ENCODE measurements around the gene GNB2. TPM values are rescaled to one million over a fixed set of nuclear protein-coding genes. Genes with fewer than 3 reads are reported as not detected.

The GNB2 gene
- total RNA-seq (2014; rRNA removed; shearing (Covaris generic)), result 88.0 and 96.4 TPM in 2 replicates
- 136 and 197 TPM in 2 replicates for polyA plus RNA-seq (2014; cell fraction: nucleus; rRNA removed)

DNA sequence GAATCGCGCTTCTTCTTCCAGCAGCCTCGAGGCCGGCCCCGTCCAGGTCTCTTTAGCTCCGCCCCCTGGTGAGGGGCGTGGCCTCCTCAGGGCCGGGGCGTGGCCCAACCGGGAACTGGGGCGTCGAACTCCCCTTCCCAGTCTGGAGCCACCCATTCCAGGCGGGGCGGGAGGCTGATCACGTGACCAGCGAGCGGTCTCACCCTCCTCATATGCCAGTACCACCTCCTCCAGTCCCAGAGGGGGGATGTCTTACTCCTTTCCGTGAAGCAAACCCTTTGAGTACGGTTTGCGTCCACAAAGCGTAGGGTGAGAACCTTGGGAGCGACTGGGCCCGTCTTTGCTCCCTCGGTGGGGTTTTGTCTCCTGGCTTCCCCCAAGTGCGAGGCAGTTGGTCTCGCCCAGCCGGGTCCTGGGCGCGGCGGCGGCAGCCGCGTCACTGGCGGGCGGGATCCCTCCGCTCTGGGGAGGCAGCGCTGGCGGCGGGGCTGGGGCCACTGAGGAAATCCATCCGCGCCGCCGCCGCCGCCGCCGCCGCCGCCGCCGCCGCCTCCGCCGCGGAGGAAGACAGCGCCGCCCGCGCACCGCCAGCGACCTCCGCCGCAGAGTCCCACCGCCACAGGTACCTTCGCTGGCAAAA, at the start of gene GNB2:
Gene GNB2 (plus strand): TSS at position 439 of the 640 bp plus-strand sequence. CDS start 2,526 bp downstream, outside the sequence.
- peak; percentile 99 for DNase-seq (ENCODE audit: extremely low read depth, low read depth)

DNA sequence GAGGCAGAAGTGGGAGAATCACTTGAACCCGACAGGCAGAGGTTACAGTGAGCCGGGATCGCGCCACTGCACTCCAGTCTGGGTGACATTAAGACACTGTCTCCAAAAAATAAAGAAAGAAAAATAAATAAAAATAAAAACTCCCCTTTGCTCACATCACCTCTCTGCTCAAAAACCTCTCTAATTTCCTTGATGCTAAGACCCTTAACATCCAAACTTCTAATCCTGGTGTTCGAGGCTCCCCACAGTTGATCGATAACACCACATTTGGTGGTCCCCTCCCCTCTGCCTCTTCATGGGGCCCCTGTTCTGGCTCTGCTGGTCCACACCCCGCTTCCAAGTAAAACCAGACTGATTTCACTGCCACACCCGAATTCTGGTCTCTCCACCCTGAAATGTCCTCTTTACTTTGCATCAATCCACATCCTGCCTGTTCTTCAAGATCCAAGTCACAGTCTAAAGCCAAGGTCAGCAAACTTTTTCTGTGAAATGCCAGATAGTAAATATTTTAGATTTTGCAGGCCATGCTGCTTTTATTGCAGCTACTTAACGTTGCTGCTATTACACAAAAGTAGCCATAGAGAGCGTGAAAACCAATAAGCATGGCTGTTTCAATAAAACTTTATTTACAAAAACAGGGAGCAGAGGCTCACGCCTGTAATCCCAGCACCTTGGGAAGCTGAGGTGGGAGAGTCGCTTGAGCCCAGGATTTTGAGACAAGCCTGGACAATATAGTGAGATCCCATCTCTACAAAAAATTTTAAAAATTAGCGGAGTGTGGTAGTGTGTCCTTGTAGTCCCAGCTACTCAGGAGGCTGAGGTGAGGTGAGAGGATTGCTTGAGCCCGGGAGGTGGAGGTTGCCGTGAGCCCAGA, 49.4 kb upstream of the GNB2 start:
- DNase-seq (ENCODE audit: extremely low read depth, low read depth), result no peak

DNA sequence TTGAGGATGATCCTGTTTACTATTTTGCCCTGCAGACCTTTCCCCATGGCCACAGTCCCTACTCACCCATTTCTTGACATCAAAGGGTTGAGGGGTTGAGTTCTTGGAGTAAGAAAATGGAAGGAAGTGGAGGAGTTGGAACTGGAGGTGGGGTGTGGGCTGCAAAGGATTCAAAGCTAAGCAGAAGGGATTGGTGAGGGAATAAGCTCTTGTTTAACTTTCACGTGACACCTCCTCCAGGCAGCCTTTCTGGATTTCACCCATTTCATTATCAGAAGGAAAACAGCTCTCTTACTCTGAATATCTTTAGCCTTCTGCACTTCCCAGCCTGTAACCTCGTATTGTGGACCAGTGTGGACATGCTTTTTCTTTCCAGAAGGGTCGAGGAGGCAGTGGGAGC, 47.5 kb upstream of the GNB2 start:
- DNase-seq (ENCODE audit: extremely low read depth, low read depth), result no peak

DNA sequence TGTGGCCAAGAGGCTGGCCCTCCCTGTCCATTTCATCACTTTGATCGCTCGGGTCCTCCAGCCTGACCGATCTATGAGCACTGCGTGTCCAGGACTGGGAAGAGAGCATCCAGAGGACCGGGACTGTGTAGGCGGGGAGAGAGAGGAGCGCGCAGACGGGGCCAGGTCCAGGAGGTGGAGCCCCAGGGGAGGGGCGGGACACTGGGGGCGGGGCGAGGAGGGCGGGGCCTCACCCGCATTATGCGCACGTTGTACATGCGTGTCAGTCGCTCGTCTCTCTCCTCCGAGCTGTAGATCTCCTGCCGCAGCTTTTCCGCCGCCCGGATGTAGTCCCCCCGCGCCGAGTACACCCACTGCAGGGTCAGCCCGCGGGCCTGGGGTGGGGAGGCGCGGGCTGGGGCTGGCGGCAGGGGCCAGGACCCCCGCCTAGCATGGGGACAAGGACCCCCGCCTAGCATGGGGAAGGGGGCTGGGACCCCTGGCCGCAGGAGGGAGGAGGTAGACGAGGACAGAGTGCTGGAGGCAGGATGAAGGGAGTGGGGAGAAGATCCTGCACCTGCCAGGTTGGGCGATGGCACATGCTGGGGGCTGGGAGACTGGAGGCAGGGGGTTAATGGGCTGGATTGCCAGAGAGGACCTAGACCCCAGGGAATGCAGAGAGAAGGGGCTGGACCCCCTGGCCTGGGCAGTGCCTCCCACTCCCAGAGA, 46.9 kb upstream of the GNB2 start:
- peak; percentile 80 for DNase-seq (ENCODE audit: extremely low read depth, low read depth)

DNA sequence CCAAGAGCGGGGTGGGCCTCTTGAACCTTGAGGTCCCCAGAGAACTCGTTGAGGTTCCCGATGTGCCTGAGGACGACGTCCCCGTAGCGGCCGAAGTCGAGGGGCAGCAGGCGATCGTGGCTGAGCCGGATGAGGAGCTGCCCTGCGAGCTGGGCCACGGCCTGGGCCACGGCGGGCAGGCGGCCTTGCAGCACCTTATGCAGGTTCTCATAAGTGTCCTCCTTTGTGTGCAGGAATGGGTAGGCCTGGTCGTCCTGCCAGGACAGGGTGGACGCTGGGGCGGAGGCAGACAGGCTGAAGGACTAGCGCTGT, 46.3 kb upstream of the GNB2 start:
- DNase-seq (ENCODE audit: extremely low read depth, low read depth), result no peak

DNA sequence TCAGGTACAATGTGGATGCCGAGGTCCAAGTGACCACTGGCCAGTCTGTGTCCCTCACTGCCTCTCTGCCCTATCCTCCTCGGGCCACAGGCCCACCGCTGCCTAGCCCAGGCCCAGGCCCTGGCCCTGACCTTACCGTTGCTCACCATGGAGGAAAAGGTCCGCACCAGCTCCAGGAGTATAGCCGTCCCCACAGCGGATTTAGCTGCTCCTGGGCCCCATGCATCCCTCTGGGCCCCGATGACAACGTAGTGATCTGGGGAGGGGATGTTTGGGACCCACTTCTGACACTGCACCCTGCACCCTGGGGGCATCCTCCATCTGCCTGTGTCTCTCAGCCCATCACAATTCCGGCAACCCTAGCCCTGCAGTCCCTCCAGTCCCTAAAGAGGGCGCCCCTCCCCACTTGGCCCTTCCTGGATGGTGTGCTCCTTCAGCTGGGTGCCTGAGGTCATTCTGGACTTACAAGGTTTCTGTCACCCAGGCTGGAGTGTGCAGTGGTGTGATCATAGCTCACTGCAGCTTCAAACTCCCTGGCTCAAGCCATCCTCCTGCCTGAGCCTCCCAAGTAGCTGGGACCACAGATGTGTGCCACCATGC, 44.3 kb upstream of the GNB2 start:
- peak; percentile 21 for DNase-seq (ENCODE audit: extremely low read depth, low read depth)

DNA sequence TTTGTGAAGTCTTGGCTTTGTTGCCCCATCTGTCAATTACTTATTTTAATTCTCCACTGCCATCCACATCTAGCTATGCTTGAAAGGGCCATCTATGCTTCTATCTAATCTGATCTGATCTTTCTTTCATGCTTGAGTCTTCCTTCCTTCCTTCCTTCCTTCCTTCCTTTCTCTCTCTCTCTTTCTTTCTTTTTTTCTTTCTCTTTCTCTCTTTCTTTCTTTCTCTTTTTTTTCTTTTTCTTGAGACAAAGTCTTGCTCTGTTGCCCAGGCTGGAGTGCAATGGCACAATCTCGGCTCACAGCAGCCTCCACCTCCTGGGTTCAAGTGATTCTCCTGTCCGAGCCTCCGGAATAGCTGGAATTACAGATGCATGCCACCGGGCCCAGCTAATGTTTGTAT, 43.5 kb upstream of the GNB2 start:
- no peak for DNase-seq (ENCODE audit: extremely low read depth, low read depth)

DNA sequence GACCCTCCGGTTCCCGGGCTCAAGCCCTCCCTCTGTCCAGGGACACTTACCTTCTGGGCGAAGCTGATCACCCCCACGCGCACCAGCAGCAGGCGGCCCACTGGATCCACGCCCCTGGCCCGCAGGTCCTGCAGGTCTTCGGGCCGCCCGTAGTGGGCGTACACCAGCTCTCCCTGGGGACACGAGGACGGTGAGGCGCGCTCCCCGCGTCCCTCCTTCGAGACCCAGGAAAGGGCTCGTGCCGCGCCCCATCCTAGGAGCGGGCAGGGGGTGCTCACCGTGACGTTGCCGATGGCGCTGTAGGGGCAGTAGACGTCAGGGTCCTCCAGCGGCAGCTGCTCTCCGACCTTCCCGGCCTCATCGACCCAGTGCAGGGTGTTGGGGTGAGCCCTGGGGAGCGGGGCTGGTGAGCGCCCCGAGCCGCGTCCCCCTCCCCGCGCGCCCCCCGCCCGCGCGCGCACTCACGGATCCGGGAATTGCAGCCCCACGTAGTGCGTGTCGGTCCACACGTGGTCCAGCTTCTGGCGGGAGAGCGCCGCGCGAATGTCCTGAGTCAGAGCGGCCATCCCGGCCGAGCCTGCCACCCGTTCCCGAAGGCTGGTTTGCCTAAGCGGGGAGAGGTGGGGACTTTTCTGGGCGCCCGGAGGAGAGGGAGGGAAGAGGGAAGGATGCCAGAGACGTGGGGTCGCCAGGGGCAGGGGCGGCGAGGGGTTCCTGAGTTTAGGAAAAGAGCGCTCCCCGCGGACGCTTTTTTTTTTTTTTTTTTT, 40.4 kb upstream of the GNB2 start:
- peak; percentile 65 for DNase-seq (ENCODE audit: extremely low read depth, low read depth)

DNA sequence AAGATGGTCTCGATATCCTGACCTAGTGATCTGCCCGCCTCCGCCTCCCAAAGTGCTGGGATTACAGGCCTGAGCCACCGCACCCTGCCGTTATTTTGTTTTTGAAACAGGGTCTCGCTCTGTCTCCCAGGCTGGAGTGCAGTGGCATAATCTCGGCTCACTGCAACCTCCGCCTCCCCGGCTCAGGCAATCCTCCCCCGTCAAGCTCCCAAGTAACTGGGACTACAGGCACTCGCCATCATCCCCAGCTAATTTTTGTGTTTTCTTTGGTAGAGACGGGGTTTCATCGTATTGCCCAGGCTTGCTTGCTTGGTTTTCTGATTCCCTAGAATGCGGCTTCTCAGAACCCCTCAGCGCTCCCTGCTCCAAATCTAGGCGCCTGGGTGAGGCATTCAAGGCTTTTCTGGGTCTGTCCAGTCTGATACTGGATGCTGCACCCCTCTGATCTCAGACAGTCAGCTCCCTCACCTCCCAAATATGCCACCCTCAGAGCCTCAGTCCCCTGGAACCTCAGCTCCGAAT, 33.5 kb upstream of the GNB2 start:
- DNase-seq (ENCODE audit: extremely low read depth, low read depth), result no peak

DNA sequence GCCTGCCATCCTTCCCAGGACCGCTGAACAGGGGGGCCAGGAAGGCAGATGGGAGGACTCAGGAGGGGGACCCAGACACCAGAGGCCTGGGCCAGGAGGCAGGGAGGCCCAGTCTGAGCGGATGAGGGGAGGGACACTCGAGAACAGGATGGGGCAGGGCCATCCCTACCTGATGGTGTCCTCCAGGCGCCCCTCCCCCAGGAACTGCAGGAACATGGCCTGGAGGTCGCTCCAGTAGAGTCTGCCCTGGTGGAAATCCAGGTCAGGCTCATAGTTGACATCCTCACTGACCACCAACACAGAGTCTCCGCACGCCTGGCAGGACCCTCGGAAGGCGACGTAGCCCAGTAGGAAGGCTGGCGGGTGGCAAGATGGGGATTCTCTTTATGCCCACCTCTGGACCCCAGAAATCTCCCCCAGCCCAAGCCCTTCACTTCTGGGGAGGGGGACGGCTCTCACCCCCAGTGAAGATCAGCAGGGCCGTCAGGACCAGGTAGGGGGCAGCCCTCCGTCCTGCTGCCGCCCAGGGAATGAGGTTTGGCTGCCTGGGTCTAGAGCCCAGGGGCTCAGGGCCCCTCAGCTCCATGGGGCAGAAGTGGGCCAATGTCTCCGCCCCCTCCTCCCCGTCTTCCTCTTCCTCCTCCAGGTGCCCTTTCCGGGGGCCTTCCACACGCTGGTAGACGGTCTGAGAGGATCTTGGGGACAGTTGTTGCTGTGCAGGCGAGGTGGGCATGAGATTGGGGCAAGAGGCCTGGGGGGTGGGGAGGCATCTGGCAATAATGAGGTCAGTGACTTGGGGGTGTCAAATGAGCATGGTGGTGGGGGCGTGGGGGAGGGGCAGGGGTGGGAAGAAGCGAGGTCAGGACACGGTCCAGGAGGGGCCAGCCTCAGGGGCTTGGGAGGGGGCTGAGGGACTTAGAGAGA, 32.8 kb upstream of the GNB2 start:
- no peak for DNase-seq (ENCODE audit: extremely low read depth, low read depth)

DNA sequence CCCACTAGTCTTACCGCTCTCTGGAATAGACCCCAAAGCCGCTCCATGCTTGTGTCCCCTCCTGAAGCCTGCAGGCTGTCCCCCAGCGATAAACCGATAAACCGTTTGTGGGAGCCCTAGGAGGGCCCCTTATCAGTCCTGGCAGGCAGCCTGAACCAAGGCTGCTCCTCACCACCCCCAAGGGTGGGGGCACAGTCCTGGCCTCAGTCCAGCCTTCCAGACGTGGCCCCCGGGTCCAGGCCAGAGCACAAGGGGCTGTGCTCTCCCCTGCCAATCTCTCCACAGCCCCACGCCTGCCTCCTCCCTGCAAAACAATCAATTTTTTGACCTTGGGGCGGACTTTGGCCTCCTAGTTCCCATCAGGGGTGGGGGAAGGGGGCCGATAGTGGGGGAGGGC, 32.1 kb upstream of the GNB2 start, which contains the start of gene TFR2:
Gene TFR2 (minus strand): TSS at position 90 of the 397 bp plus-strand sequence. CDS start 43 bp downstream, at position 47.
- DNase-seq (ENCODE audit: extremely low read depth, low read depth), result no peak

DNA sequence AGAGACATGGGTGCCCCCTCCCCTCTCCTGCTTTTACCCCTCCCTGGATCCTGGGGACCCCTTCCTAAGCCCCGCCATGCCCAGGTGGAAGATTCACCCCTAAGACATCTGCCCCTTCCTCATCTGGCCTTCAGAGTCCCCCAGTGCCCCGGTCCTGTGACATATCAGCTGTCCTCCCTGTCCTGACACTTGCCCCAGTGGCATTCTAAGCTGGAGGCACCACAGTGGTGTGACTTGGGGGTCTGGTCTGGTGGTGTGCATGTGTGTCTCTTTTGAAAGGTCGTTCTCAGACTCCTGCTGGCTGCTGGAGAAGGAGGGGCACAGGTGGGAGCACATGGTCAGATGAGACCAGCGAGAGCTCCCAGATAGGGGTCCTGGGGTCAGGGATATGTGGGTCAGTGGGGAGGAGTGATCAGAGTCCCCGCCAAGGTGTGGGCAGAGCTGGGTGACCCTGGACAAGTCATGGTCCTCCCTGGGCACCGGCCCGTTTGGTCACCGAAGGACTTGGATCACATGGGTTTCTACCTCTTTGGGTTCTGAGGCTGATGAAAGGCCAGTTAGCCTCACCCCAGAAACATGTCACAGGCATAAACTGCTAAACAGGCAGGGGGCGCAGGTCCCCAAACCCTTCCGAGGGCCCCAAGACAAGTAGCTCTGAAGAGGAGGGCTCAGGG, 31.5 kb upstream of the GNB2 start:
- DNase-seq (ENCODE audit: extremely low read depth, low read depth), result no peak

DNA sequence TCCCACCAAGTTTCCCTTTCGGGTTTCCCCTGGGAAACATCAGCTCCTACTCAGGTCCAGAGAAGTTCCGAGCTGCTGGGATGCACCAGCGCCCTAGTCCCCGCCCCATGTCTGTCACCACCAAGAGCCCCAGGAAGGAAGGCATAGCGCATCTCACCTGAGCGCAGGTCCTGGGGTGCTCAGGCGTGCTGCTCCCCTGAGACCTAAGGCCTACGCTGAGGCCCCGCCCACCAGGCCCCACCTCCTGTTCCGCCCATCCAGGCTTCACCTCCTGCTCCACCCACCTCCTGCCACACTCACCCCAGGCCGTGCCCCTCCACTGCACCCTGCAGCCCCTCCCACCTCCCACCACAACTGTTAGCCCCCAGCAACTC, 31.0 kb upstream of the GNB2 start:
- no peak for DNase-seq (ENCODE audit: extremely low read depth, low read depth)

DNA sequence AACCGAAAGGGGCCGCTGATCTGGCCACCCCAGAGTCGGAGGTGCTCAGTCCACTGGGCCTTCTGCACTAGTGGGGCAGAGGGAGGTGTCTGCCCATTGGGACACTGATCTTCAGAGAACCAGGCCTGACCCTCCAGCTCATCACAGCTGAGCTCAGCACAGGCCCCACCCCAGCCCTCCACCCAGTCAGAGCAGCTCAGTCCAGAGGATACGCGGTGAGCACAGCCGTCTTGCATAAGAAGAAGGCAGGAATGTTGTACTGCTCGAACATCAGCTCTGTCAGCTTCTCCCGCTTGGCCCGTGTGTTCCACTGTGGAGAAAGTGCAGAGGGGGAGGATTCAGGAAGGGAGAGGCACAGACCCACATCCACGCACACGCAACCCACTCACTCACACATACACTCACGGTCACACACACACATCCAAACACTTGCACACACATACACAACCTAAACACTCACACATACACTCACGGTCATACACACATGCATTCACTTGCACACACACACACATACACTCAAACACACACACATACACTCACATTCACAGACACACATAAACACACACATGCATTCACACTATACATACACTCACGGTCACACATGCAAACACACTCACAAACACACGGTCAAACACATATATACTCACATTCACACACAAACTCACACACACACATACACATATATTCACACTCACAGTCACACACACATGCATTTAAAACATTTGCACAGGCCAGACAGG, 23.5 kb upstream of the GNB2 start:
- DNase-seq (ENCODE audit: extremely low read depth, low read depth), result no peak

DNA sequence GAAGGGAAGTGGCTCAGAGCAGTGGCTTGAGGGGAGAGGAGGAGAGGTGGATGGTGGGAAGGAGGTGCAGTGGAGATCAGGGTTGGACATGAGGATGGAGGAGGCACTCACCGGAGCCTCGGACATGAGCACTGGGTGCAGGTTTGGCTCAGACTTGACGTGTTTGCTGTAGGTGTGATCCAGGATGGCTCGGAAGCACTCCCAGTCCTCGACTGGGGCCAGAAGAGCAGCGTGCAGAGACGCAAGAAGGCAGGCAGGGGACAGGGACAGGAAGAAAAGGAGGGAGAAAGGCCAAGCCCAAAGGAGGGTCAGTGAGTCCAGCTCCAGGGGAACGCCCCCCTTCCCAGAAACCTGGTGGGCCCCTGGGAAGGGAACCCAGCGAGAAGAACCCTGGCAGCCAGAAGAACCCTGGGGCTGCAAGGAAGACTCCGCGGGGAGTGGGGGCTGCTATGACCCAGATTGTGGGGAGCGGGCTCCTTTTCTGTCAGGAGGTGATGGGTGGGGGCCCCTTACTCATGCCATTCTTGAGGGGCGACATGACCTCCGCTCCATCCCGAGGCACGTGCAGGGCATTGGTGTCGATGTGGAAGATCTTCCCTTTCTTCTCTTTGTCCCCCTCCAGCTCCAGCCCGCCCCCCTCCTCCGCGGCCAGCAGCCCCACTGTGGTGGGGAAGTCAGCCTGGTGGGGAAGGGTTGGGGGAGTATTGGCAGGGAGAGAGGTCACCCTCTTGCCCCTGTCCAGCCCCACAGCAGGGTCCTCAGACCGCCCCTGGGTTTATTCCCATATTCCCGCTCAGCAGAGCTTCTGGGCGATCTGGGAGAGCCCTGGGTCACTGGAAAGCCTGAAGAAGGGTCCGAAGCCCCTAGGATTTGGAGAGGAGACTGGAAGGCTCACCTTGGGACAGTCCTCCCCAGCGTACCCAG, 18.4 kb upstream of the GNB2 start:
- no peak for DNase-seq (ENCODE audit: extremely low read depth, low read depth)

DNA sequence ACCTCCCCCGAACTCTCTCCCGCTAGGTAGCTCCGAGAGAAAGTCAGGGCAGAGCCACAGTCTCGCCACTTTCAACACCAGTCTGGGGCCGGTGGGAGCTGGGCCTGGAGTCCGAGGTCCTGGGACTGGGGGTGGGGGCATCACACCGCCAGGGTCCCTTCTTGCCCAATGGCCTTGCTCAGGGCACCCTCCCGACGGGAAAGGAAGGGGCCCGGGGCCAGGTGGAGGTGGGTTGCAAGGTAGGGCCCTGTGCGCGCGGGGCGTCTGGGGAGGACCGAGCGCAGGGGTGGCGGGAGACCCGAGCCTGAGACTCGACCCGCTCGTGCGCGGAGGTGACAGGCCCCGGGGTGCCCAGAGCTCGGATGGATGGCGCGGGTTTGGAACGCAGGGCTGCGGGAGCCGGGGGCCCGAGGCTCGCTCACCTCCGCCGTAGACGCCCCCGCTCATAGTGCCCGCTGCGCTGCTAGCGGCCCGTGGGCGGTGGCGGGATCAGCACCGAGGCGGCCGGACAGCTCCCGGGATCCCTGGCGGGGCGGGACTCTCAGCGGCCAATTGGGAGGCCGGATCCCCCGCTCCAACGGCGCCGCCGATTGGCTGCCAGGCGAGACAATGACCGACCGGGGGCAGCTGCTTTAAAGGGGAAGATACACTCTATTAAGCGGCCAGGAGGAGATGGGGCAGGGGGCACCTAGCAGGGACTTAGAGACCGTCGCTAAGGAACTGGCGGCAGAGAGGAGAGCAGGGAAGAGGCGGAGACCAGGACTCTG, 17.4 kb upstream of the GNB2 start, which contains the start of gene ACTL6B:
Gene ACTL6B (minus strand): TSS at position 541 of the 767 bp plus-strand sequence. CDS start 94 bp downstream, at position 447.
- DNase-seq (ENCODE audit: extremely low read depth, low read depth), result no peak

All from NCI-H460 (cell line).